ENCODE data around the gene SPON1.
"Not testable (repeated sequence)": the region's sequence is repeated elsewhere in the genome, so short reads cannot be mapped to it uniquely, and the experiment has no call there.

Gene SPON1

DNA sequence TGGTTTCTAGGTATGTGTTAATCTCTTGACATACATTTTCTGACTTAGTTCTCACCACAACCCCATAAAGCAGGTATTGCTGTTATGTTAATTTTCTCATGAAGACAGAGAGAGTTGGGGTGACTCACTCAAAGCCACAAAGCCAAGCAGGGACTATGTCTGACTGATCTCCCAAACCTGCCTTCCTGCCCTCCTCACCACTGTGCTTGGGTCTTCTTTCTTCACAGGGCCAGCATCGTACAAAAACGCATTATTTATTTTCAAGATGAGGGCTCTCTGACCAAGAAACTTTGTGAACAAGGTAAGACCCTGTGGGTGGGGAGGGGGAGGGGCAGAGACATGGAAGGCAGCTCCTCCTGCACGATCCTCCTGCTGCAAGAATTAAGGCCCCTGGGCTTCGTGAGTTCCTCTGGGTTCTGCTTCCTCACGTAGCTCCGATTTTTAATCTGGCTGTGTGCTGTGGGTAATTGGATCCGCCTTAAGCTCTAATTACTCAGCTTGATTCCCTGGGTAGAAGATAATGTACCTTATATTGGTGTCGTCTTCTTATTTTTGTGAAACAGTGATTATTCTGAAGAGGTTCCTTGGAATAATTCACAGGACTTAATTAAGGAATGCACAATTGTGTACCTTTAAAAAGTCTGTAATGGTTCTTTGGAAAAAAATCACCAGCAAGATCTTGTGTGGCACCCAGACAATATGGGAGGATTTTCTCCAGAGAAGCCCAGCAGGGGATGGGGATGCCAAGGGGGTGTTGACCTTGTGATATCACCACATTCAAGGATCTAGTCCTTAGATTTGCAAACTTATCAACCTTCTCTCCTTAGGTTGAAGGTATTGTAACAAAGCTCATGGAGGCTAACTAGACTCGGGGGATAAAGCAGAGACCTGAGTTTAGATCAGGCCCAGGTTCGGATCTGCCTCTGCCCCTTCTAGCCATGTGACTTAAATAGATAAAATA, 112.9 kb downstream of the SPON1 start:
- no peak overlapping the region for H3K4me3 ChIP-seq (ENCODE audit: control insufficient read depth, low read depth, low read length)
- TF ChIP-seq CTCF (conservative IDR thresholded peaks at IDR 0.05; ENCODE audit: control insufficient read depth, insufficient read depth, low read depth, low read length), result no peak
- peak; percentile 59 for DNase-seq (ENCODE audit: low read depth)

GRCh38 chr11:14079011-14079410, 116.5 kb downstream of the SPON1 start:
- no peak for TF ChIP-seq CTCF (conservative IDR thresholded peaks at IDR 0.05; ENCODE audit: control insufficient read depth, insufficient read depth, low read depth, low read length)
- no peak for DNase-seq (ENCODE audit: low read depth)
- no peak overlapping the region for H3K4me3 ChIP-seq (ENCODE audit: control insufficient read depth, low read depth, low read length)

DNA sequence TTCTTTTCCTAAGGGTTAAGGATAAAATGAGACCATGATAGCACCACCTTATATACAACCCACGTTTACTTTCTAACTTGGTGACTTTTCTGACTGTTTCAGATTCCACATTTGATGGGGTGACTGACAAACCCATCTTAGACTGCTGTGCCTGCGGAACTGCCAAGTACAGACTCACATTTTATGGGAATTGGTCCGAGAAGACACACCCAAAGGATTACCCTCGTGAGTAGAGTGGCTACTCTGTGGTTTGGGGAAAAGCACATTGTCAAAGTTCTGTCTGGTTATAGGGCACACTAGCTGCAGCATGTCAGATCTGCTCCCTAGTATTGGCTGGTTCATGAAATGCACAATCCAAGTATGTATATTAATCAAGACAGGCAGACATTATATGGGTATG, 117.3 kb downstream of the SPON1 start:
- DNase-seq (ENCODE audit: low read depth), result no peak
- no peak for TF ChIP-seq CTCF (conservative IDR thresholded peaks at IDR 0.05; ENCODE audit: control insufficient read depth, insufficient read depth, low read depth, low read length)

GRCh38 chr11:14081581-14082231, 119.2 kb downstream of the SPON1 start:
- no peak overlapping the region for H3K4me3 ChIP-seq (ENCODE audit: control insufficient read depth, low read depth, low read length)
- DNase-seq (ENCODE audit: low read depth), result peak; percentile 18
- TF ChIP-seq CTCF (conservative IDR thresholded peaks at IDR 0.05; ENCODE audit: control insufficient read depth, insufficient read depth, low read depth, low read length), result no peak

More for the DNA sequence above, 117.3 kb downstream of the SPON1 start:
- no peak overlapping the region for H3K4me3 ChIP-seq (ENCODE audit: control insufficient read depth, low read depth, low read length)

DNA sequence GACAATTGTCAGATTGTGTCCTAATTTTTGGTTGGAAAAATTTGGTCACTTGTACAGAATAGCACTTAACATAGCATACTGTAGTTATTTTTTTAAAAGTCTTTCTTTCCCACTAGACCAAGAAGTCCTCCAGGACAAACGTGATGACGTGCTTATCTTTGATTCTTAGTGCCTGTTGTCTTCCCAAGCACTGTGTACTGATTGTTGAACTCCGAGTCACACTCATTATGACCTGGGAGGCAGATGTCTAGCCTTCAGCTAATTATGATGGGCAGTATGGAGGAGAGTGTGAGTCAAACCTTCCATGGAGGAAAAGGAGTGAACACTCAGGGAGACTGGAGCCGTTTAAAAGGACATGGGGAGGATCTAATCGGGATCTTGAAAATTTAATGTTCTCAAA, 119.8 kb downstream of the SPON1 start:
- no peak for TF ChIP-seq CTCF (conservative IDR thresholded peaks at IDR 0.05; ENCODE audit: control insufficient read depth, insufficient read depth, low read depth, low read length)
- H3K4me3 ChIP-seq (ENCODE audit: control insufficient read depth, low read depth, low read length), result no peak overlapping the region
- peak; percentile 71 for DNase-seq (ENCODE audit: low read depth)

DNA sequence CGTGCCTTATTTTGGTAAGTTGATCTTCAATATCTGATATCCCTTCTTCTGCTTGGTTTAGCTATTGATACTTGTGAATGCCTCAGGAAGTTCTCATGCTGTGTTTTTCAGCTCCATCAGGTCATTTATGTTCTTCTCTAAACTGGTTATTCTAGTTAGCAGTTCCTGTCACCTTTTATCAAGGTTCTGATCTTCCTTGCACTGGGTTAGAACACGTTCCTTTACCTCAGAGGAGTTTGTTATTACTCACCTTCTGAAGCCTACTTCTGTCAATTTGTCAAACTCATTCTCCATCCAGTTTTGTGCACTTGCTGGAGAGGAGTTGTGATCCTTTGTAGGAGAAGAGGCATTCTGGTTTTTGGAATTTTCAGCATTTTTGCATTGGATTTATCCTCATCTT, 126.3 kb downstream of the SPON1 start:
- not testable (repeated sequence) for DNase-seq (ENCODE audit: low read depth); H3K4me3 ChIP-seq (ENCODE audit: control insufficient read depth, low read depth, low read length)
